GM21526 (cell line): ENCODE data around the gene DGKI.

Experiments
- ATAC-seq: cut with Tn5 transposase; IDR thresholded peaks from one replicate; pipeline ENCODE4 v1.9.1; 2021; ENCODE audit warnings: moderate library complexity; ENCODE audit not compliant: unreplicated experiment, low FRiP score

DGKI gene

DNA sequence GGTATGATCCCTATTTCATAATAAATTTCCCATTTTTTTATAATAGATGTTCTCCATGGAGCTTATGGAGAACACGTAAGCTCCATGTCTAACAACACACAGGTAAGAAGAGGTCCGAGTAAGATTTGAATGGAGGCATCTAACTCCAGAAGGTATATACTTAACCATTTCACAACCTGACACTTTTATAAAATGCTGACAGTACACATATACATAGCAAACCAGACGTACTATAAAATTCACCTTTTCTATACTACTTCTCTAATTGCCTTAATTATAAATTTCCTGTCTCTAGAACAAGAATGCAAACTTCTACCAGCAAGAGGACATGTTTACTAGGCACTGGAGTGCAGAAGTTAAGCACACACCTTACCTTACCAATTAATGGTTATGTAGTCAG, 151.3 kb downstream of the DGKI start:
- ATAC-seq, result no peak

- no peak for ATAC-seq
Observed at GRCh38 chr7:137694405-137694804, 152.4 kb downstream of the DGKI start.

DNA sequence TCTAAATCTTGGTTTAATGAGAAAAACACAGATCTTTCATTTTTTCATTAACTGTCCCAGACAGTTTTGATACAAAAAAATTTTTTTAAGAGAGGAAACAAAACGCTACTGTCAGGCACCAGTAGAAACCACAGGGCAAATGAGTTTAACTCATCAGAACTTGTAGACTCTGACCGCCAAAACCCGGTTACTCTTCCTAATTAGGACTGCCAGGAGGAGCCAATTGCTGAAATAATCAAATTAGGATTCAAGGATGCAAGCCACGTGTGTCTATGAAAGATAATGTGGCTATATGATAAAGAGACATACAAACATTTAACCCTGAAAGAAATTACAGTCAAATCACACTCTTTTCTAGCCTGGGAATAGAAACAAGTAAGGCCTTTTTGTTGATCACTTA, 154.4 kb downstream of the DGKI start:
- ATAC-seq, result no peak

GRCh38 chr7:137691566-137691965, 155.2 kb downstream of the DGKI start:
- no peak for ATAC-seq

DNA sequence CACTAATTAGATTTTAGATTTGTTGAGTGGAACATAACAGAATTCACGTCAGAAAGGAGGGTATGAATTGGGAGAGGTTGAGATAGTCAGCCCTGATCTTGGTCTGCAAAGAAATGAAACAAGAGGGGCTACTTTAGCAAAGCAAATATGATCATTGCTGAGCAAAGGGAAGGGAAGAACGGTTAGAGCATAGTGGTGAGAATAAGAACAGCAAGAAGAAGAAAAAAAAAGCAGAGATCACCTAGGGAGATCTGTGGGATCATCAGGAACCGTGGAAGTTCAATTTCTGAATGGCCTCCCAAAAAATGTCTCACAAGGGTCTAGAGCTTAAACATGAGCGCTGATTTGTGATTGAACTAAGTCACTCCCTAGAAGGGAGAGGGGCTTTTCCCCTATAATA, 156.1 kb downstream of the DGKI start:
- ATAC-seq, result no peak

- ATAC-seq, result no peak
Observed at GRCh38 chr7:137689761-137690160, 157.0 kb downstream of the DGKI start.

GRCh38 chr7:137687556-137688265, 159.1 kb downstream of the DGKI start:
- no peak for ATAC-seq

GRCh38 chr7:137685433-137686164, 161.2 kb downstream of the DGKI start:
- ATAC-seq, result no peak

DNA sequence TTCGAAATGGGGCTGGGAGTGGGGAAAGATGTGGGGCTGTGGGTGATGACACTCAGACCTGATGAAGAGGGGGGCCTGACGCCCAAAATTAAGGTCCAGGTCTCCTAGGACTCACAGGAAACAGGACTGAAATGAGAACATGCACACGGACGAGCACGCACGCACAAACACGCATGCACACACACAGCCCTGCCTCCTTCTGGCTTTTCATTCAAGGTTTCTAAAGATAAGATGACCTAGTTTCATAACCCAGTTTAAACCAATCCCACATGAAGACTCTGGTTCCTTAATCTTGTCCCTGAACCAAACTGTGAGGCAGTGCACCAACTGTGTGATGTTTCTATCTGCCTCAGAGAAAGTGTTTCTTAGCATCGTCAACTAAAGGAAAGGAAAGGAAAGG, 162.0 kb downstream of the DGKI start:
- no peak for ATAC-seq

- ATAC-seq, result no peak
Observed at GRCh38 chr7:137684316-137684715, 162.5 kb downstream of the DGKI start.

- no peak for ATAC-seq
Observed at GRCh38 chr7:137682596-137682995, 164.2 kb downstream of the DGKI start.

DNA sequence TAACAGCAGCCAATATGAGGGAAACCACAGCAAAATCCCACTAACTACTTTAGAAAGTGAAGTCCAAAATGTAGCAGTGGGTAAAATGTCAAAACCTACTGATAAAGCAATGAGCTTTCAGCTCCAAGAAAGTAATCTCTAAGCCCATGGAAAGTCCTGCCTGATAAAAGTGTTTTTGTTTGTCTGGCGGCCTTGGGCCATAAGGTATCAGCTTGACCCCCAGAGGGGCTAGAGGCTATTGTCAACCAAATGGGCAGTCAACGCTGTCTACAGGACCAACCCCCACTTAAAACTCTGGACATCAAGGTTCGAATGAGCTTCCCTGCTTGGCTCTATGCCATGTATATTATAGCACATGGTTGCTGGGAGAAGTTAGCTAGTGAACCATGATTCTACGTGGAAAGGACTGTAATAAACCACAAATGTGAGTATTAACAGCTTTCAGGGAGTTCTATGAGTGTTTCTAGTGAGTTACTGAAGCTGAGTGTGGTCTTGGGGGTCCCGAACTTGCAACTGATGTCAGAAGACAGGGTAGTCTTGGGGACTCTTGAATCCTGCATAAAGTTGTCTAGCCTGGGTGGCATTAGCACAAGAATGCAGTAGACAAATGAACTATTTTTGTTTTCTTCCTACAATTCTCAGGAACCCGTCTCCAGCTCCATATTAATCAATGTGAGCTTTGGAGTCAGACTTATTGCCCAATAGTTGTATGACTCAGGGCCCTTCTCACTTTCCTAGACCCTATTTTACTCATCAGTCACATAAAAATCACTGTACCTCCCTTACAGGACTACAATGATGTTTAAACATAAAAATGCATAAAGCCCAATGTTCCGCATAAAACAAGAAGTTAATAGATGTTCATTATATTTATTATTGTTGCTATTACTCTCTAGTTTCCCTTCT, 164.9 kb downstream of the DGKI start:
- no peak for ATAC-seq

DNA sequence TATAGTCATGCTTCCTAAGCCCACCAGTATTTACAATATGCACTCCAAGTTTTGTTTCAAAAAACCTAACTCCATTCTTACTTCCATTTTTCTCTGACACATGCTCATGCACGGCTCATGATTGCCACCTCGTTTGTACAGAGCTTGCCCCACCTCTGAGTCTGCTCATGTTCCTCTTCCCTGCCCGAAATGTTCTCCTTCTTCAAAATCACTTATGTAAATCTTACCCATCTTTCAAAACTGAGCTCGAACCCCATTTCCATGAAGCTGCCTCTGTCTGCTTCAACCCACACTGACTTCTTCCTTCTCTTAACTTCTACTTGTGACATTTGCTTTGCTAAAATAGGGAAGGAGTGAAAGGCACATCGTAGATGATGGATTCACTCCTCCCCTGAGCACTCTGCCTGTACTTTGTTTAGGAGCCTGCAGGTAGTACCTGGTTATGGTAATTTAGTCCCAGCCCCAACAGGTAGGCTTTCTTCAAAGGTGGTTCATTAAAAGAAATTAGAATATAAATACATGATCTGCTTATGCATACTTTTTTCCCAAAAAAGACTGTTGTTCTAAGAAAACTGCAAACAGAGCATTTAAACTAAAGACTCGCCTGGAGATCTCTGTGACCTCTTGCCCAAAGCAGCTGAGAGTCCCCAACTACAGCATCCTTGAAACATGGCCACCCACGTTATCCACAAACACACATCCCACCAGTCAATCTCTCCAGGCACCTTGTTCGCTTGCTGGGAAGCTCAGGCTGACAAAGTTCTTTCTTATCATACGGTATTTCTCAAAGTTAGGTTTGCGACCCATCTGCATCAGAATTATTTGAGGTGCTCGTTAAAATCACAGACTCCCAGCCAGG, 172.0 kb downstream of the DGKI start:
- no peak for ATAC-seq

- ATAC-seq, result no peak
Observed at GRCh38 chr7:137674048-137674447, 172.7 kb downstream of the DGKI start.

- no peak for ATAC-seq
Observed at GRCh38 chr7:137671920-137672319, 174.9 kb downstream of the DGKI start.

DNA sequence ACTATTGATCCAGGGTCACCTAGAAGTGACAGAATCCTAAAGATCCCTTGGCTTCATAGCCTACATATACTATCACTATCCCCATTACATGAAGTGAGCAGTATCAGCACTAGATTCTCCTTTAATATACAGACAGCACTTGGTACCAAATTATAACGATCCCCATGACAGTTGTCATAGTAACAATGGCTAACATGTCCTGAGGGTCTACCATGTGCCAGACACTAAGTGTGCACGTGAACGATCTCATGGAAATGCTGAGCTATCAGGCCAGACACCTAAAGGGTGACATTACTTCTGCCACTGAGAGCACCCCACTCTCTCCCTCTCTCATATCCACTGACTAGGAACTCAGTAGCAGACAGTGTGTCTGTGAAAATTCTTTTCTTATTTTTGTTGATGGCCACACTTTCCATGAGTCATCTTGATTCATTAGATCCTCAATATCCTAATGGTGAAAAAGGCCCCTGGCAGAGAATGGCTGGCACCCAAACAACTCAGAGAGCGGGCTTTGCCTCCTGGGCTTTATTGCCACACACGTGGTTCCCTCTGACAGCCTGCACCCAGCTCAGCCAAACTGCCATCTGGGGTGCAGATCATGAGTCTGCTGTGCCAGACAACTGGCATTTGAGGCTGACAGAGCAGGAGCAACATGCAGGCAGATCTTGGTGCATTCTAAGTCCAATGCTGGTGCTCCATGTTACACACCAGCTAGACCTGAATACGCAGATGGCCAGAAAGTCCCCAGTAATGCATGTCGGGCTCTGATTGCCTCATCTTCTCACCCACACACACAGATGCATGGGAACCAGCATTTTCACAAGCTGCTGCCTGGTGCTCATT, 176.3 kb downstream of the DGKI start:
- no peak for ATAC-seq

DNA sequence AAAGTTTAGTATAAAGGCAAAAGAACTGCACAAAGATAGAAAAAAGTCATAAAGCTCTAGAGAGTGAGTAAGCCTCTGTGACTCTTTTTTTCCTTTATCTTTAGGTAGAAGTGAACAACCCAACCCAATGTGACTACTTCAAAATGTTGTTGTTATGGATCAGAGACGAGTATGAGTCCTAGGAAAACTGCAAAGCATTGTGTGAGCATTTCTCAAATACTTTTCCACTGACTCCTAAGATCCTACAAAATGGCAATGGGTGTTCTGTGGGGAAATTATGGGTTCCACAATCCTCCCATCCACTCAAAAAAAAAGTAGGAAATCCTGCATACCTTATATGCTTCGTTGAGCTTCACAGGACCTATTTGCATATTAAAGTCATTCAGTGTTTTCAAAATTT, 177.1 kb downstream of the DGKI start:
- ATAC-seq, result no peak

DNA sequence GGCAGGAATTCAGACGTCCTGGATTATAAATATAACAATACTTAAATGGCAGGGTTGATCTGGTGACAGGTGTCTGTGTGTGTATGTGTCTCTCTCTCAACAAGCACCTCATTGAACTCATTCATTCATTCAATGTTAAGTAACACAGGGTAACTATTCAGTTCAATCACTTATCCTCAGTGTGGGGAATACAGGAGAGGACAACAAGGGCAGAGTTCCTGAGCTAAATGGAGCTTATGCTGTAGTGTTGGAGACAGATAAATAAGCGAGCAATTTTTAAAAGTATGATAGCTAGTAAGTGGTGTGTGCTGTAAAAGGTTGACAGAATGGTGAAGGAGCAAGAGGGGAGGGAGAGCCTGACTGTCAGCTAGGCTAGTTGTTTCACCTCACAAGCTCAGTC, 178.4 kb downstream of the DGKI start:
- ATAC-seq, result no peak

- ATAC-seq, result no peak
Observed at GRCh38 chr7:137667633-137668387, 179.0 kb downstream of the DGKI start.
